Activated CD8-positive, alpha-beta memory T cell treated with anti-CD3 and anti-CD28 coated beads, Interleukin-2, amount 50 U/mL, for 24 hours (primary cell): Measurements from ENCODE around the gene KAT2B.

Experiments
- DNase-seq: peaks from one replicate; pipeline ENCODE4 v3.0.0-alpha.2; 2020; ENCODE audit errors: extremely low read depth

The KAT2B gene

GRCh38 chr3:20064796-20065564 lies 24.7 kb downstream of the KAT2B start:
- DNase-seq, result no peak

- DNase-seq, result no peak
These were observed 25.8 kb downstream of the KAT2B start for GRCh38 chr3:20066079-20066478.

- DNase-seq, result no peak
These were observed 26.8 kb downstream of the KAT2B start for GRCh38 chr3:20066850-20067617.

GRCh38 chr3:20068512-20069177 lies 28.4 kb downstream of the KAT2B start:
- DNase-seq, result no peak

- no peak for DNase-seq
These were observed 28.9 kb downstream of the KAT2B start for GRCh38 chr3:20069178-20069532.

- no peak for DNase-seq
These were observed 30.9 kb downstream of the KAT2B start for GRCh38 chr3:20071175-20071574.

- DNase-seq, result no peak
These were observed 32.2 kb downstream of the KAT2B start for GRCh38 chr3:20072422-20072821.

GRCh38 chr3:20073068-20073467 lies 32.8 kb downstream of the KAT2B start:
- no peak for DNase-seq

- no peak for DNase-seq
These were observed 33.4 kb downstream of the KAT2B start for GRCh38 chr3:20073683-20074082.

- DNase-seq, result no peak
These were observed 34.2 kb downstream of the KAT2B start for GRCh38 chr3:20074226-20075063.

GRCh38 chr3:20075197-20075596 lies 35.0 kb downstream of the KAT2B start:
- DNase-seq, result no peak

- no peak for DNase-seq
These were observed 36.2 kb downstream of the KAT2B start for GRCh38 chr3:20076296-20076997.

GRCh38 chr3:20077068-20077467 lies 36.8 kb downstream of the KAT2B start:
- DNase-seq, result no peak

GRCh38 chr3:20078194-20078714 lies 38.0 kb downstream of the KAT2B start:
- DNase-seq, result no peak

GRCh38 chr3:20079621-20080020 lies 39.4 kb downstream of the KAT2B start:
- no peak for DNase-seq

GRCh38 chr3:20080956-20081554 lies 40.8 kb downstream of the KAT2B start:
- DNase-seq, result no peak

GRCh38 chr3:20083253-20083652 lies 43.0 kb downstream of the KAT2B start:
- no peak for DNase-seq

GRCh38 chr3:20083953-20084352 lies 43.7 kb downstream of the KAT2B start:
- DNase-seq, result no peak

GRCh38 chr3:20091331-20092047 lies 51.2 kb downstream of the KAT2B start:
- no peak for DNase-seq

- no peak for DNase-seq
These were observed 55.2 kb downstream of the KAT2B start for GRCh38 chr3:20095470-20095869.
